ENCODE results near the gene ACD. TPM values are rescaled to one million over a fixed set of nuclear protein-coding genes. Genes with fewer than 3 reads are reported as not detected.

The ACD gene
- total RNA-seq, 1 donor from 2014 or later: 27.1 TPM

Other genes with a start within 250 kb of the ACD start
- gene ZDHHC1, start 243.8 kb downstream of the ACD start, total RNA-seq (ENCODE audit: unreplicated experiment): 7.2 TPM
- gene HSD11B2, start 229.1 kb downstream of the ACD start, total RNA-seq (ENCODE audit: unreplicated experiment): 3.3 TPM
- 107 TPM for gene ATP6V0D1, start 179.1 kb downstream of the ACD start, total RNA-seq (ENCODE audit: unreplicated experiment)
- not detected for gene AGRP, start 176.7 kb downstream of the ACD start, total RNA-seq (ENCODE audit: unreplicated experiment)
- 184 TPM for gene RIPOR1, start 131.4 kb downstream of the ACD start, total RNA-seq (ENCODE audit: unreplicated experiment)
- 40.1 TPM for gene CTCF, start 97.7 kb downstream of the ACD start, total RNA-seq (ENCODE audit: unreplicated experiment)
- gene CARMIL2, start 15.1 kb downstream of the ACD start, total RNA-seq (ENCODE audit: unreplicated experiment): 3.6 TPM
- gene PARD6A, start 700 bp upstream of the ACD start, total RNA-seq (ENCODE audit: unreplicated experiment): 1.2 TPM
- gene ENKD1, start 6.5 kb upstream of the ACD start, total RNA-seq (ENCODE audit: unreplicated experiment): 9.9 TPM
- gene C16orf86, start 6.6 kb upstream of the ACD start, total RNA-seq (ENCODE audit: unreplicated experiment): 1.8 TPM
- 44.2 TPM for gene GFOD2, start 59.1 kb upstream of the ACD start, total RNA-seq (ENCODE audit: unreplicated experiment)
- gene RANBP10, start 146.3 kb upstream of the ACD start, total RNA-seq (ENCODE audit: unreplicated experiment): 19.5 TPM
- gene TSNAXIP1, start 146.6 kb upstream of the ACD start, total RNA-seq (ENCODE audit: unreplicated experiment): 2.8 TPM
- 29.6 TPM for gene THAP11, start 182.1 kb upstream of the ACD start, total RNA-seq (ENCODE audit: unreplicated experiment)
- gene NUTF2, start 186.7 kb upstream of the ACD start, total RNA-seq (ENCODE audit: unreplicated experiment): 217 TPM
- gene CENPT, start 187.4 kb upstream of the ACD start, total RNA-seq (ENCODE audit: unreplicated experiment): 82.9 TPM
- gene EDC4, start 212.8 kb upstream of the ACD start, total RNA-seq (ENCODE audit: unreplicated experiment): 83.0 TPM
- gene NRN1L, start 224.6 kb upstream of the ACD start, total RNA-seq (ENCODE audit: unreplicated experiment): 0.56 TPM
- gene PSKH1, start 233.0 kb upstream of the ACD start, total RNA-seq (ENCODE audit: unreplicated experiment): 47.5 TPM

All from endothelial cell (in vitro differentiated cells).